BE2C (cell line): ENCODE results near the gene ACIN1.

Source experiments
- DNase-seq: peaks from one replicate; pipeline ENCODE4 v3.0.0-alpha.2; 2020
- H3K27me3 ChIP-seq: fragments of 250-450 bp; sonication (Bioruptor Pico); 2 replicates; pipeline ENCODE4 v1.5.1; 2020; ENCODE audit warnings: mild to moderate bottlenecking
- H3K36me3 ChIP-seq: fragments of 250-450 bp; sonication (Bioruptor Pico); 2 replicates; pipeline ENCODE4 v1.5.1; 2020; ENCODE audit warnings: mild to moderate bottlenecking
- H3K4me1 ChIP-seq: fragments of 250-450 bp; sonication (Bioruptor Pico); 2 replicates; pipeline ENCODE4 v1.5.1; 2020
- H3K4me3 ChIP-seq: 2 replicates; pipeline ENCODE4 v1.5.1; 2011; ENCODE audit warnings: low read depth, low read length
- H3K9me3 ChIP-seq: fragments of 250-450 bp; sonication (Bioruptor Pico); 2 replicates; pipeline ENCODE4 v1.5.1; 2020
- TF ChIP-seq, protein P1 (sequence below): IDR thresholded peaks from 2 replicates; pipeline ENCODE4 v1.5.1; 2012; ENCODE audit warnings: mild to moderate bottlenecking, low read depth, low read length

The ACIN1 gene

DNA sequence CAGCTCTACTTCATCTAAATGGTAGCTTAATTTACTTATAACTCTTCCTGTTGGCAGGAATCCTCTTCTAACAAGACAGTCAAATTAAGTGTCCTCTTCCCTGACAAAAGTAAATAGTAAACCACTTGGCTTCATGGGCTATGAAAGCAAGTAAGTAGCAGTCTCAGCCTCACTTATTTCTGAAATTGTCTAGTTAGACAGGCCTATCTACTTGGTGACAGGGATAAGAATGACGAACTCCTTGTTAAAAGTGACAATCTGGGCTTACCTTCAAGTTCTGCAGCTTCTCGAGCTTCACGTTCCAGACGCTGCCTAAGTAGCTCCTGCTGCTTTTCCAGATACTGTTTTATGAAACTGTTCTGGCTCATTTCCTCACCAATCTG lies 4.7 kb downstream of the ACIN1 start:
- no peak for DNase-seq
- Histone ChIP-seq H3K4me3 (no peak overlapping the region), H3K27me3 (no peaks in the 10 kb centered on the region), H3K4me1 (no peaks in the 10 kb centered on the region), H3K9me3 (no peaks in the 10 kb centered on the region), H3K36me3 (peaks cover 64% of the 10 kb centered on the region)
- TF ChIP-seq, protein P1, sequence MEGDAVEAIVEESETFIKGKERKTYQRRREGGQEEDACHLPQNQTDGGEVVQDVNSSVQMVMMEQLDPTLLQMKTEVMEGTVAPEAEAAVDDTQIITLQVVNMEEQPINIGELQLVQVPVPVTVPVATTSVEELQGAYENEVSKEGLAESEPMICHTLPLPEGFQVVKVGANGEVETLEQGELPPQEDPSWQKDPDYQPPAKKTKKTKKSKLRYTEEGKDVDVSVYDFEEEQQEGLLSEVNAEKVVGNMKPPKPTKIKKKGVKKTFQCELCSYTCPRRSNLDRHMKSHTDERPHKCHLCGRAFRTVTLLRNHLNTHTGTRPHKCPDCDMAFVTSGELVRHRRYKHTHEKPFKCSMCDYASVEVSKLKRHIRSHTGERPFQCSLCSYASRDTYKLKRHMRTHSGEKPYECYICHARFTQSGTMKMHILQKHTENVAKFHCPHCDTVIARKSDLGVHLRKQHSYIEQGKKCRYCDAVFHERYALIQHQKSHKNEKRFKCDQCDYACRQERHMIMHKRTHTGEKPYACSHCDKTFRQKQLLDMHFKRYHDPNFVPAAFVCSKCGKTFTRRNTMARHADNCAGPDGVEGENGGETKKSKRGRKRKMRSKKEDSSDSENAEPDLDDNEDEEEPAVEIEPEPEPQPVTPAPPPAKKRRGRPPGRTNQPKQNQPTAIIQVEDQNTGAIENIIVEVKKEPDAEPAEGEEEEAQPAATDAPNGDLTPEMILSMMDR: no peak

DNA sequence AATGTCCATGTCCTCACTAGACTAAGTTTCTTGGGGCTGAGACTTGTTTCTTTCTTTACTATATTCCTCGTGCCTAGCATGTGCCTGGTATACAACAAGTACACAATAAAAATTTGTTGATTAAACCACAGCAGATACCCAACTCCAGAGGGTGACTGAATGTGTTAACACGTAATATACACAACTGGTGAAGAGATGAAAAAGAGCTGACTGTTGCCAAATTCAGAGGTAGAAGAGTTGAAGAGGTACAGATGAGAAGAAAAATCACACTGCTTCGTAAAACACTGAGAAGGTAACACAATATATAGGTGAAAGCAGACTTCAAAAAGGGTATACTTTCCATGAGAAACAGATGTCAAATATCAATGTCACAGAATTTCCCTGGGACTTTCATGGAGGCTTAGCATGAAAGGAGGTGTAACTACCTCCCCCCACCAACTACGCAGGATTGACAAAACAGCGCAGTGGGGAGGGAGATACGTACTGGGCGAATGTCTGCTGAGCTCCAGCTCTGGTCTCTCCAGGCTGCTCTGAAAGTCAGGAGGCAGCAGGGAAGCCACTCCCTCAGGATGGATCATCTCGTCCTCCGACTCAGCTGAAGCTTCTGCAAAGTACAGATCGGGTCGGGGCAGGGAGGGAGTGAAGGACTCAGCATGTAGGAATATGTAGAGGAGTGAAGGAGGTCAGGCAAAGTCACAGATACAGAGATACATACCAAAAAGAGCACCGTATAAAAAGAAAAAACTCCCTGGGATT lies 5.3 kb downstream of the ACIN1 start:
- Histone ChIP-seq H3K27me3 (no peaks in the 10 kb centered on the region), H3K36me3 (peaks cover 70% of the 10 kb centered on the region), H3K4me3 (no peak overlapping the region), H3K9me3 (no peaks in the 10 kb centered on the region), H3K4me1 (no peaks in the 10 kb centered on the region)
- DNase-seq: no peak
- TF ChIP-seq, protein P1: no peak

DNA sequence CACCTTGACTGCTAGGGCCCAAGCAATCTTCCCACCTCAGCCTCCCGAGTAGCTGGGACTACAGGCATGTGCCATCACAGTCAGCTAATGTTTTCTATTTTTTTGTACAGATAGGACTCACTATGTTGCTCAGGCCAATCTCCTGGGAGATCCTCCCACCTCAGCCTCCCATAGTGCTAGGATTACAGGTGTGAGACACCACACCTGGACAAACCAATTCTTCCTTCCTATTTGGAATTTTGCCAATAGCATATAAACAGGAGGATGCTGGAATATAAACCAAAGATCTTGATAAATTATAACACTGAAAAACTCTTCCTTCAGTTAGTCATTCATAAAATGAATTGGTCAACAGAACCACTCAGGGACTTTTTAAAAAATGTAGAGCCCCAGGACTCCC lies 8.4 kb downstream of the ACIN1 start:
- TF ChIP-seq, protein P1: no peak
- no peaks in the 10 kb centered on the region for H3K9me3 ChIP-seq
- H3K27me3 ChIP-seq: no peaks in the 10 kb centered on the region
- peaks cover 79% of the 10 kb centered on the region for H3K36me3 ChIP-seq
- H3K4me1 ChIP-seq: no peaks in the 10 kb centered on the region
- H3K4me3 ChIP-seq: no peak overlapping the region
- no peak for DNase-seq

DNA sequence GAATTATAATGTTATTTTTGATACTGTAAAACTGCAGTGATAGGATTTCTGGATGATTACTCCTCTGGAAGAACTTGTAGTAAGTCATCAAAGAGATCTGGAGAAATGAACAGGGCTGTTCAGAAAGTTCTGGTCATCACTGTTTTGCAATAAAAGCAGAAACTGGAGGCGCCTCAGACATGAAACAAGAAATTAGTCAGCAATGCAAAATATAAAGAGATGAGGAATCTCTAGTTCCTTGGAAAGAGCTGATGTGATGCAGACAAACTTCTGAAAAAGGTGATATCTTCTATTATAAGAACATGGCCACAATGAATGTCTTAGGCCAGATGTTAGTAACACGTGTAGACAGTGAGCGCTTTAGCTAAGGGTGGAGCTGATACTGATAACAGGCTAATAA lies 9.5 kb downstream of the ACIN1 start:
- H3K4me1 ChIP-seq: no peaks in the 10 kb centered on the region
- H3K36me3 ChIP-seq: peaks cover 86% of the 10 kb centered on the region
- H3K4me3 ChIP-seq: no peak overlapping the region
- TF ChIP-seq, protein P1: no peak
- DNase-seq: no peak
- H3K9me3 ChIP-seq: no peaks in the 10 kb centered on the region
- H3K27me3 ChIP-seq: no peaks in the 10 kb centered on the region

DNA sequence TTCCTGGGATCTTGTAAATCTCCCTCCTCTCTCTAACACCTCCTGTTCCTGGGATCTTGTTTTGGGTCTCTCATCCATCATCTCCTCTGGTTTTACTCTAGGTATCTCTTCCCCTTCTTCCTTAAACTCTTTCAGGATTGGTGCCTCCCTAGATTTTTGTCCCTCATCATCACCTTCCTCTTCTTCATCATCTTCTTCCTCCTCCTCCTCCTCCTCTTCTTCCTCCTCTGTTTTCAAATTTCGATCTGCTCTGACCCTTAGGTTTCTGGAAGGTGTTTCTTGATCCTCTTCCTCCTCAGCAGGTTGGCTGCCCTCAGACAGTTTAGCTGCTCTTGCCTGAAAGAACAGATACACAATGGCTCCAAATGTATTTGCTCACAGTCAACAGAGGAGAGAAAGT lies 14.5 kb downstream of the ACIN1 start:
- H3K36me3 ChIP-seq: peaks cover 90% of the 10 kb centered on the region
- H3K4me3 ChIP-seq: no peak overlapping the region
- H3K4me1 ChIP-seq: no peaks in the 10 kb centered on the region
- H3K9me3 ChIP-seq: no peaks in the 10 kb centered on the region
- no peaks in the 10 kb centered on the region for H3K27me3 ChIP-seq
- TF ChIP-seq, protein P1: no peak
- no peak for DNase-seq

DNA sequence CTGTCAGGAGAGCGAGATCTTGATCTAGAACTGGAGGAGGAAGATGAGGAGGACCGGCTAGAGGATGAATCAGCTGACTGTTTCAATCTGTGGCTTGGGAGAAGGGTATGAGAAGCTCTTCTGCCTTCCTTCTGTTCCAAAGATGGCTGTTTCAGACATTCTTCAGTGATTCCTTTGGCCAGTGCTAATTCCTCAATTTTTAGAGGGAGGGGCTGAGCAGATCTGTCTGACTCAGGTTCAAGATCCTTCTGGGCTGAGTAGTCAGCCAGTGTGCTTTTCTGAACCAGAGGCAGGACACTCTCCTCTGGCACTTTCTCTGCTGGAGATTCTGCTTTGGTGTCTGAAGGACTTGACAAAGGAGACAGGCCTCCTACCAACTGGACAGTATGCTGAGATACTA lies 15.2 kb downstream of the ACIN1 start:
- Histone ChIP-seq H3K36me3 (peaks cover 86% of the 10 kb centered on the region), H3K9me3 (no peaks in the 10 kb centered on the region), H3K4me3 (no peak overlapping the region), H3K27me3 (no peaks in the 10 kb centered on the region), H3K4me1 (no peaks in the 10 kb centered on the region)
- TF ChIP-seq, protein P1: no peak
- no peak for DNase-seq
